ENCODE data around the gene XK.

XK gene

DNA sequence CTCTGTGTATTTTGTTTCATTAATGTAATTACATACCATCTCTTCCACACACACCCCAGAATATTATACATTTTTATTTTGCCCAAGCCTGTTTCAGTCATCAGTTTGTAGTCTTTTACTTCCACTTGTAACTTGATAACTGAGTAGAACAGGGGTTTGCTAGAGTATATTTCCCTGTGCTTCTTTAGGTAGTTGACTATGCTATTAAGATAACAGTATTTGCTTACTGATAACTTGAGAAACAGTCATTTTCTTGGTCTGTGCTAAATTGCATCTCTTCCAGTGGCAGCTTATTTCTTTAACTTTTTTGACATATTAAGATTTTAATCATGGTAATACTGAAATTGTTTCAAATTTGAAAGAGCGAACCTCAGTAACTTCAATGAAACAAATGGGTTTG, 7.0 kb upstream of the XK start:
- DNase-seq = no peak

- DNase-seq = no peak
Measured at GRCh38 chrX:37679230-37679629, 6.4 kb upstream of the XK start.

DNA sequence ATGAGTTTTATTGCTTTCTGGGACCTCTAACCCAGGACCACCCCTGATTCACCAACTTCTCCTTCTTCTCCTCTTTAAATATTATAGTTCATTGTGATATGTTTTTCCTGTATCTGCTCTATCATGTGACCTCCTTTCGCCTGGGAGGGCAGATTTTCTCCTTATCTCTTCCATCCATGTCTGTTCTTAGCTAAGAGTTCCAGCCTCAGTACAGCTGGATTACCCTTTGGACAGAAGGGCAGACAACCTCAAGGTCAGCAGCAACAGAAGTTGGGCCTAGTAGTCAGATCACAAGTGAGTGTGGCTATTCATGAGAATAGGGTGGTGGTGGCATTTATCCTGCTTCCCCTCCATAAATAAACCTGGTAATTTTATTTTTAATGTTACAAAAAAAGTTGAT, 5.7 kb upstream of the XK start:
- no peak for DNase-seq

DNA sequence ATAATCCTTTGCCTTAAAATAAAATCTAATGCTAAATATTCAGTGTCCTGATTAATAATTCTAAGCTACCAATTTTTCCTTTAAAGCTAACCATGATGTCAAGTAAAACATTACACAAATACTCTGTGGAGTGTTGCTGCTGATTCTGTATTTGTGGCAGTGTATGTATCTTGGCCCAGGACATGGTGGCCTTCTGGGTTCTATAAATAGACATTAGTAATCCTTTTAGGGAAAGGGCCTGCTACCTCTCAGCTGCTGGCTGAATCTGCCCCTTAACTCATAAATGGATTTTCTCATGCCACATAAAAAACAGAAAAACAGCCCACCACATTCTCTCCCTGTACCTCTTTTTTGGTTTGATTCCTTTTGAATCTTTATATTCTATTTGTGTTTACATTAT, 1.2 kb upstream of the XK start:
- DNase-seq = no peak

DNA sequence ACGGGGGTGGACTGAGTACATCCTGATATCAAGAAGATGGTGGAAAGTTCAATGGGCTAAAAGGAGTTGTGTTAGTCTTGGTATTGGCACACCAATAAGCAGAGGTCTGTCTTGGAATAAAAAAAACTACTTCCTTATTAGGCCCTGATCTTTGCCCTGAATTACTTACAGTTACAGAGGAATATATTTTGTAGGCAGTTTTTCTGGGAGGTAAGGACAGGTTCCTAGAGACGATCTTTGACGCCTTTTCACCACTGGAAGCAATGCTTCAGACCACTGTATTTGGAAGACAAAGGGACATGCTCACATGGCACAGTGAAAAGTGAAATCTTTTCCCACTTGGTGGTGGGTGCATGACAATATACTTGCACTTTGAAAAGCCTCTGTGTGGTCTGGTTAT, 618 bp upstream of the XK start:
- no peak for DNase-seq

DNA sequence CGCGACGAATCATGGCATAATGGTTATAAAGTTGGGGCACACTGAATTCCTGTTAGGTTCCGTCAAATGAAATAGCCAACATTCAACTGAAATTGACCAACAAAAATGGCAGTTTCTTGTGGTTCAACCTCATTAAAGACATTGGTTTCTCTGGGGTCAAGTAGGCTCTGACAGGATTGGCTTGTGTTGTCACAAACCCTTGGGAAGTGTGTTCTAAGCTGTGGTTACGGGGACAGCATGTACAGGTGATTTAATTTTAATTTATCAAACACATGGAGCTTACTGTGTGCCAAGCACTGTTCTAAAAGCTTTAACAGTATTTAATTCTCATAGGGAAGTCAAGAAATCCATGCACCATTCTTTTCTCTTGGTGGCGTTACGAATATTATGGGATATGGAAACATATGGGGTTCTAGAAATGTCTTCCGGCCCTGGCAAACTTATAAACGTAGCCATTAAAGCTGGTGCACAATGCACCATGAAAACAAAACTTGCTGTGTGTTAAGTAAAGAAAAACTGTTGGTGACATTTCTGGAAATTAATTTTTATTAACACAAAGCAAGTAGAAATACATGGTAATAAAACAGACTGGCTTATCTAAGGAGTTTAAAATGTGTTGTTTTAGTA, 891 bp downstream of the XK start:
- DNase-seq = no peak

GRCh38 chrX:37686996-37687395, 1.4 kb downstream of the XK start:
- DNase-seq = no peak

DNA sequence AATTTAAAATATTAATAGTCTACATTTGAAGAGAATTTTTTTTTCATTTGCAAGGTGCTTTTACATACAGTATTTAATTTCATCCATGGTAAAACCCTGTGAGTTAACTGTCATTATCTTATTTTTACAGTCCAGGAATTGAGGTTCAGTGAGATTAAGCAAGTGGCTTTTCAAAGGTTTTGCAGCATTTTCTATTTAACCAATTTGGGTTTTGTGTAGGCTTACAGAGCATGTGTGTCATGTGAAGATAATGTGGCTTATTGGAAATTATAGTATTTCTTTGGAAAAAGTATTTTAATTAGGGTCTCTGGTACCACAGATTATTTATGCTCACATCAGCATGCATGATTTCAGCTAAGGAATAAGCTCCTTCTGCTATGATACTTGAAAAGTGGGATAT, 4.5 kb downstream of the XK start:
- no peak for DNase-seq

DNA sequence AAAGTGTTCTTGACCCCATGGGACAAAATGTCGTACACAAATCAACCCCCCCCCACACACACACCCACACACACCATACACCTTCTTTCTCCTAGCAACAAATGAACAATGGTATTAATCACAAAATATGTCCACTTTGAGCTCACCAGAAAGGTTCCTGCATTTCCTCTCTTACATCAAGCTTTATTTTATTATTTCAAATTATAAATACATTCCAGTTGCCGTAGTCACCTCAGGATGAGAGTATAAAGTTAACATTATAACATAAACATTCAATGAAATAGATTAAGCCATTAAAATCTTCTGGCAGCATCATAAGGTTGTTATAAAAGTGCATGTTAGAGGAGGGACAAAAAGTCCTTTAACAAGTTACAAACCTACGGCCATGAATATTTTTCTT, 7.3 kb downstream of the XK start:
- no peak for DNase-seq

GRCh38 chrX:37697169-37697760, 11.7 kb downstream of the XK start:
- DNase-seq = no peak

GRCh38 chrX:37701588-37701987, 16.0 kb downstream of the XK start:
- no peak for DNase-seq

GRCh38 chrX:37711991-37712390, 26.4 kb downstream of the XK start:
- DNase-seq = no peak

GRCh38 chrX:37712458-37712857, 26.9 kb downstream of the XK start:
- no peak for DNase-seq

- DNase-seq = no peak
Measured at GRCh38 chrX:37714479-37714878, 28.9 kb downstream of the XK start.

GRCh38 chrX:37716602-37717001, 31.0 kb downstream of the XK start:
- no peak for DNase-seq

- no peak for DNase-seq
Measured at GRCh38 chrX:37717708-37718107, 32.1 kb downstream of the XK start.

- no peak for DNase-seq
Measured at GRCh38 chrX:37722595-37722994, 37.0 kb downstream of the XK start.

- DNase-seq = no peak
Measured at GRCh38 chrX:37726346-37726745, 40.8 kb downstream of the XK start.

- DNase-seq = peak in 50 of 56 donors; percentile 0 to 77 (median 18)
Measured at GRCh38 chrX:37745354-37745753, 59.8 kb downstream of the XK start.

- no peak for DNase-seq
Measured at GRCh38 chrX:37745835-37746217, 60.2 kb downstream of the XK start.

- DNase-seq = no peak
Measured at GRCh38 chrX:37746218-37746941, 60.8 kb downstream of the XK start.

GRCh38 chrX:37746951-37747350, 61.4 kb downstream of the XK start:
- no peak for DNase-seq

- no peak for DNase-seq
Measured at GRCh38 chrX:37752281-37752680, 66.7 kb downstream of the XK start.
